ENCODE data around the gene STING1.
"Not testable (repeated sequence)": the region's sequence is repeated elsewhere in the genome, so short reads cannot be mapped to it uniquely, and the experiment has no call there.

Gene STING1

DNA sequence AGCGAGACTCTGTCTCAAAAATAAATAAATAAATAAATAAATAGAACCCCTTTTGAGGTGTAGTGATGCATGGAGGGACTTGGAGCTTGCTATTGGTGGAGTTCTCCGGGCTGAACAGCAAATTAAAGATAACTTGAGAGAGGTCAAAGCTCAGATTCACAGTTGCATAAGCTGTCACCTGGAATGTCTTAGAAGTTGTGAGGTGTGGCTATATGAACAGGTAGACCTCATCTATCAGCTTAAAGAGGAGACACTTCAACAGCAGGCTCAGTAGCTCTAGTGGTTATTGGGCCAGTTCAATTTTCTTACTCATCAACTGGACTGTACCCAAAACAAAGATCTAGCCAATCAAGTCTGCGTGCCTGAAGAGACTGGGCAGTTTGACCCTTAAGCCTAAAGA, 11.7 kb upstream of the STING1 start:
- DNase-seq (ENCODE audit: low read depth, low spot score): no peak
- H3K4me3 ChIP-seq (ENCODE audit: low read depth, low read length): no peak overlapping the region
- TF ChIP-seq, protein P1, sequence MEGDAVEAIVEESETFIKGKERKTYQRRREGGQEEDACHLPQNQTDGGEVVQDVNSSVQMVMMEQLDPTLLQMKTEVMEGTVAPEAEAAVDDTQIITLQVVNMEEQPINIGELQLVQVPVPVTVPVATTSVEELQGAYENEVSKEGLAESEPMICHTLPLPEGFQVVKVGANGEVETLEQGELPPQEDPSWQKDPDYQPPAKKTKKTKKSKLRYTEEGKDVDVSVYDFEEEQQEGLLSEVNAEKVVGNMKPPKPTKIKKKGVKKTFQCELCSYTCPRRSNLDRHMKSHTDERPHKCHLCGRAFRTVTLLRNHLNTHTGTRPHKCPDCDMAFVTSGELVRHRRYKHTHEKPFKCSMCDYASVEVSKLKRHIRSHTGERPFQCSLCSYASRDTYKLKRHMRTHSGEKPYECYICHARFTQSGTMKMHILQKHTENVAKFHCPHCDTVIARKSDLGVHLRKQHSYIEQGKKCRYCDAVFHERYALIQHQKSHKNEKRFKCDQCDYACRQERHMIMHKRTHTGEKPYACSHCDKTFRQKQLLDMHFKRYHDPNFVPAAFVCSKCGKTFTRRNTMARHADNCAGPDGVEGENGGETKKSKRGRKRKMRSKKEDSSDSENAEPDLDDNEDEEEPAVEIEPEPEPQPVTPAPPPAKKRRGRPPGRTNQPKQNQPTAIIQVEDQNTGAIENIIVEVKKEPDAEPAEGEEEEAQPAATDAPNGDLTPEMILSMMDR (IDR thresholded peaks at IDR 0.05; ENCODE audit: low read depth, low read length): no peak
- in situ Hi-C loops (cut with HindIII; ENCODE audit: low sequenced_read_pairs): no loop called here

DNA sequence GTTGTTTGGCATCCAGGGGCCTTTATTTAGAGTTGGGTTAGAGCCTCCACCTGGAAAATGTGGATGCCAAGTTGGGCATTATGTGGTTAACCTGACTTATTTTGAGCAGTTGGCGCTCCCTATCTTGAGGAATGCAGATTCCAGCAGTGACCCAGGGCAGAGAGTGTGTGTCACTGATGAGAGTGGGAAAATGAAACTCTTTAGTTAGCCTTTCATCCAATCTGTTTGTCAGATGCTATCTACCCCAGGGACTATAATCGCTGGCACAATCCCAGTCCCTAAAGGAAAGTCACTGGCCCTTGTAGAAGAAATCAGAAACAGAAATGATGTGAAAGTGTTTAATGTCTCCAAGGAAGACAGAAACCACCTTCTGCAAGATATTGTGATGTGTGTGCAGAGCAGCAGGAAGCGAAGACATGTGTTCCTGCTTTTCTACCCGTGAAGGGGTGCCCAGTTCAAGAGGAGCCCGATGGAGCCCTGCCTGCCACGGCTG, 10.2 kb upstream of the STING1 start:
- H3K4me3 ChIP-seq (ENCODE audit: low read depth, low read length): no peak overlapping the region
- no peak for DNase-seq (ENCODE audit: low read depth, low spot score)
- TF ChIP-seq, protein P1 (IDR thresholded peaks at IDR 0.05; ENCODE audit: low read depth, low read length): no peak
- in situ Hi-C loops (cut with HindIII; ENCODE audit: low sequenced_read_pairs): no loop called here

DNA sequence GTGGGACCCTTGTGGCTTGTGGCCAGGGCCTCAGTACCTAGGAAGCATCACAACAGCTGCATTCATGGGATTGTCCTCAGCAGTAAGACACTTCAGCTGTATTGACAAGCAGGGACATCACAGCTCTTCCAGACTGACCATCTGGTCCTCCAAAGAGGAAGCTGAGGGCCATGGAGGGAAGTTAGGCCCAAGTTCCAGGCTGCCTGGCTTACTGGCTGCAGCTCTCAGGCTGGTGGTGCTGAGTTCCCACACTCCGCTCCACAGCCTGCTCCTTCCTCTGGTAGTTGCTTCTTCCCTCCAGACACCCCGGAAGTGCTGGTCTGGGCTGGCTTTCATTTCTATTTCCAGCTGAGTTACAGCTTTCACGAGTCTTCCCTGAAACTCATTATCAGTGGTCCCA, 5.7 kb upstream of the STING1 start:
- TF ChIP-seq, protein P1 (IDR thresholded peaks at IDR 0.05; ENCODE audit: low read depth, low read length): no peak
- DNase-seq (ENCODE audit: low read depth, low spot score): no peak
- in situ Hi-C loops (cut with HindIII; ENCODE audit: low sequenced_read_pairs): no loop called here
- no peak overlapping the region for H3K4me3 ChIP-seq (ENCODE audit: low read depth, low read length)

- in situ Hi-C loops (cut with HindIII; ENCODE audit: low sequenced_read_pairs): no loop called here
- DNase-seq (ENCODE audit: low read depth, low spot score): no peak
- TF ChIP-seq, protein P1 (IDR thresholded peaks at IDR 0.05; ENCODE audit: low read depth, low read length): no peak
- H3K4me3 ChIP-seq (ENCODE audit: low read depth, low read length): no peak overlapping the region
Observed at GRCh38 chr5:139486201-139486600, 3.6 kb upstream of the STING1 start.

DNA sequence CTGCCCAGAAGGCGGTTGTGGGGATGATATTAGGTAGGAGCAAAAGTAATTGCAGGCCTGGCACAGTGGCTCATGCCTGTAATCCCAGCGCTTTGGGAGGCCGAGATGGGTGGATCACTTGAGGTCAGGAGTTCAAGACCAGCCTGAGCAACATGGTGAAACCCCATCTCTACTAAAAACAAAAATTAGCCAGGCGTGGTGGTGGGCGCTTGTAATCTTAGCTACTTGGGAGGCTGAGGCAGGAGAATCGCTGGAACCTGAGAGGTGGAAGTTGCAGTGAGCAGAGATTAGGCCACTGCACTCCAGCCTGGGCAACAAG, 291 bp upstream of the STING1 start:
- in situ Hi-C loops (cut with HindIII; ENCODE audit: low sequenced_read_pairs); DNase-seq (ENCODE audit: low read depth, low spot score); H3K4me3 ChIP-seq (ENCODE audit: low read depth, low read length): not testable (repeated sequence)

- DNase-seq (ENCODE audit: low read depth, low spot score): no peak
- in situ Hi-C loops (cut with HindIII; ENCODE audit: low sequenced_read_pairs): no loop called here
- peak overlapping the region; percentile 57 for H3K4me3 ChIP-seq (ENCODE audit: low read depth, low read length)
- TF ChIP-seq, protein P1 (IDR thresholded peaks at IDR 0.05; ENCODE audit: low read depth, low read length): peak; percentile 33
Observed at GRCh38 chr5:139481580-139482049, 943 bp downstream of the STING1 start.

- TF ChIP-seq, protein P1 (IDR thresholded peaks at IDR 0.05; ENCODE audit: low read depth, low read length): no peak
- H3K4me3 ChIP-seq (ENCODE audit: low read depth, low read length): peak overlapping the region; percentile 57
- DNase-seq (ENCODE audit: low read depth, low spot score): no peak
- in situ Hi-C loops (cut with HindIII; ENCODE audit: low sequenced_read_pairs): no loop called here
Observed at GRCh38 chr5:139481122-139481533, 1.4 kb downstream of the STING1 start.

- in situ Hi-C loops (cut with HindIII; ENCODE audit: low sequenced_read_pairs); DNase-seq (ENCODE audit: low read depth, low spot score); H3K4me3 ChIP-seq (ENCODE audit: low read depth, low read length): not testable (repeated sequence)
Observed at GRCh38 chr5:139479729-139480128, 2.8 kb downstream of the STING1 start.

DNA sequence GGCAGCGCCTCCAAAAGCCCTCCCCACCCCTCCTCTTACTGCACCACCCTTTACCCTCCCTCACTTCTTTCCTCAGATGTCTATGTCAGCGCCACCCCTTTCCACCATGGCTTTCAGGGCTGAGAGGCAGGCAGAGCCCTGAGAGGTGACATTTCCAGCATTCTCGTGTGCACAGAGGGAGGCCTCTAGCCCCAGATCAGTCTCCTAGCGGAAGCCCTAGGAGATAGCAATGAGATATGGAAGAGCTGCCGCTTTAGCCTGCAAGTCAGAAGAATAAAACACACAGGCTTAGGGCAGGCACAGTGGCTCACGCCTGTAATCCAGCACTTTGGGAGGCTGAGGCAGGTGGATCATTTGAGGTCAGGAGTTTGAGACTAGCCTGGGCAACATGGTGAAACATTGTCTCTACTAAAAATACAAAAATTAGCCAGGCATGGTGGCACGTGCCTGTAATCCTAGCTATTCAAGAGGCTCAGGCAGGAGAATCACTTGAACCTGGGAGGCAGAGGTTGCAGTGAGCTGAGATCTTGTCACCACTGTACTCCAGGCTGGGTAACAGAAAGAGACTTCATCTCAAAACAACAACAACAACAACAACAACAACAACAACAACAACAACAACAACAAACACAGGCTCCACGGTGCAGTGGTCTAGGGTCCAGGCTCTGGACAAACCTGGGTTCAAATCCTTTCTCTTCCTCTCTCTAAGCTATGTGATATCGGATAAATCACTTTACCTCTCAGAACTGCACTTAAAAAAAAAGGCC, 3.7 kb downstream of the STING1 start:
- in situ Hi-C loops (cut with HindIII; ENCODE audit: low sequenced_read_pairs); DNase-seq (ENCODE audit: low read depth, low spot score); H3K4me3 ChIP-seq (ENCODE audit: low read depth, low read length): not testable (repeated sequence)
